SU-DHL-6 (cell line): Measurements from ENCODE around the gene PCNX4.

Experiments used
- EZH2phosphoT487 ChIP-seq: fragments of 200-600 bp; sonication (generic), shearing (Covaris generic); conservative IDR thresholded peaks from 2 replicates; pipeline ENCODE4 v1.6.1; 2018; ENCODE audit warnings: mild to moderate bottlenecking, antibody characterized with exemption, low read length, moderate library complexity, mixed read lengths
- TF ChIP-seq, protein P1 (sequence below): fragments of 200-600 bp; sonication (generic); IDR thresholded peaks from one replicate; pipeline ENCODE4 v1.5.1; 2017; ENCODE audit warnings: antibody characterized with exemption, mild to moderate bottlenecking, low read length, moderate library complexity; ENCODE audit not compliant: insufficient read depth, poor library complexity, severe bottlenecking

DNA sequence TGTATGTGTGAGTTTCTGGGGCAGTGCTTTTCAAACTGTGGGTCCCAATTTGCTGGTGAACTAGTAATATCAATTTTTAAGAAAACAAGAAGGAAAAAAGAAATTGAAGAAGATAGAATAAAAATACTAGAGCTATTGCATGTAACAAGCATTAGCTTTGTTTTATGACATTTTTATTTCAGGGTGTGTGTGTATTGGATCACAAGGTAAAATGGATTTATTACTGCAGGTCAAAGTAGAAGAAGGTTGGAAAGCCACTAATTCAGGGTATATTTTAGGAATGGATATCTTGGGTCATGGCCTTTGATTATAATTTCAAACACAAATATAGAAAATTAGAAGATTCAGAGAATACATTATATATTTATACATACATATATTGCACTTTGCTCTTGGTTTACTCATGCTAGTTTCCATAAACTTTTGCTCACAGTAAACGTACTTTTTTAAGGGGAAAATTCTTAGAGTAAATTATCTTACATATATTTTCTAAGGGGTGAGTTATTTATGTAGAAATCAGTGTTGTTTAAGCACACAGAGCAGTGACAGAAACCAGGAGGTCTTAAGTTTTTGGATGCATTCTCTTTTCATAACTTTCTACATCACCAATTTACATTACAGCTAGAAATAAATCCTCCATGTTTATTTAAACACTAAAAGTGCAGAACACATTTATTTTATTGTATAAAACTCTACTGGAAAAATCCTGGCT lies 122.8 kb downstream of the PCNX4 start:
- TF ChIP-seq, protein P1, sequence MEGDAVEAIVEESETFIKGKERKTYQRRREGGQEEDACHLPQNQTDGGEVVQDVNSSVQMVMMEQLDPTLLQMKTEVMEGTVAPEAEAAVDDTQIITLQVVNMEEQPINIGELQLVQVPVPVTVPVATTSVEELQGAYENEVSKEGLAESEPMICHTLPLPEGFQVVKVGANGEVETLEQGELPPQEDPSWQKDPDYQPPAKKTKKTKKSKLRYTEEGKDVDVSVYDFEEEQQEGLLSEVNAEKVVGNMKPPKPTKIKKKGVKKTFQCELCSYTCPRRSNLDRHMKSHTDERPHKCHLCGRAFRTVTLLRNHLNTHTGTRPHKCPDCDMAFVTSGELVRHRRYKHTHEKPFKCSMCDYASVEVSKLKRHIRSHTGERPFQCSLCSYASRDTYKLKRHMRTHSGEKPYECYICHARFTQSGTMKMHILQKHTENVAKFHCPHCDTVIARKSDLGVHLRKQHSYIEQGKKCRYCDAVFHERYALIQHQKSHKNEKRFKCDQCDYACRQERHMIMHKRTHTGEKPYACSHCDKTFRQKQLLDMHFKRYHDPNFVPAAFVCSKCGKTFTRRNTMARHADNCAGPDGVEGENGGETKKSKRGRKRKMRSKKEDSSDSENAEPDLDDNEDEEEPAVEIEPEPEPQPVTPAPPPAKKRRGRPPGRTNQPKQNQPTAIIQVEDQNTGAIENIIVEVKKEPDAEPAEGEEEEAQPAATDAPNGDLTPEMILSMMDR = no peak
- no peak for TF ChIP-seq EZH2phosphoT487
